HG02759 (cell line): ENCODE measurements around the gene SUMF1.

Source experiments
- ATAC-seq: cut with Tn5 transposase; IDR thresholded peaks from one replicate; pipeline ENCODE4 v1.9.1; 2021; ENCODE audit warnings: mild to moderate bottlenecking, moderate library complexity; ENCODE audit not compliant: unreplicated experiment

The SUMF1 gene

DNA sequence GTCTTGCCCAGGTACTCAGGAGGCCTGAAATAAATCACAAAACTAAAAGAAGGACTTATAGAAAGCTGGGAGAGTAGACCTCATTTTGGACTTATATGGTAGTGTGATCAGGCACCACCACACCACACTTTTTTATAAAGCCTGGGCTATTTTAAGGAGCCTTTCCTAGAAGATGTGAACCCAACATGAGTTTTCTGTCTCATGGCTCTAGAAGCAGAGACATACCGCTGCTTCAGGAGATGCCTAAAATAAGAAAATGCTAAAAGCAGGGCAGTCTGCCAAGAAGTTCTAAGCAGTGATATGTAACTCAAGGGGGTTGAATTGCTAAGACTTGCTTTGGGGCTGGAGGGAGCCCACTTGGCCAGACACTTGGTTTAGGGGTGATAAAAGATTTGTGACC lies 49.6 kb downstream of the SUMF1 start:
- ATAC-seq = no peak

DNA sequence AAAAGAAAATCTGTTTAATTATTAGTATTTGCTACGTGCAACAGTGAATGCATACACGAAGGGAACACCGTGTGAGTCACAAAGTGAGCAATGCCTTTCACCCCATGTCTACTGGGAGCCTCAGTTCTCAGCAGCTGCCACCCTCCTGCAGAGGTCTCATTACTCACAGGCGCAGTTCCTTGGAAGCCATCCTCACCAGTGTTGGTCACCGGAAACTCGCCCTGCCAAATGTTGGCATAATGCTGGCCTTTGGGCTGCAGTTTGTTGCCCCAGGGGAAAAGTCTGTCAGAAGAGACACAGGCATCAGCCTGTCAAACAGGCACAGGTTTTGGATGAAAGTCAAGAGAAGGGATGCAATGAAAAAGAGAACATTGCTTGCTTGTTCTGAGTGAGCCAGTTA lies 50.1 kb downstream of the SUMF1 start:
- ATAC-seq = no peak

DNA sequence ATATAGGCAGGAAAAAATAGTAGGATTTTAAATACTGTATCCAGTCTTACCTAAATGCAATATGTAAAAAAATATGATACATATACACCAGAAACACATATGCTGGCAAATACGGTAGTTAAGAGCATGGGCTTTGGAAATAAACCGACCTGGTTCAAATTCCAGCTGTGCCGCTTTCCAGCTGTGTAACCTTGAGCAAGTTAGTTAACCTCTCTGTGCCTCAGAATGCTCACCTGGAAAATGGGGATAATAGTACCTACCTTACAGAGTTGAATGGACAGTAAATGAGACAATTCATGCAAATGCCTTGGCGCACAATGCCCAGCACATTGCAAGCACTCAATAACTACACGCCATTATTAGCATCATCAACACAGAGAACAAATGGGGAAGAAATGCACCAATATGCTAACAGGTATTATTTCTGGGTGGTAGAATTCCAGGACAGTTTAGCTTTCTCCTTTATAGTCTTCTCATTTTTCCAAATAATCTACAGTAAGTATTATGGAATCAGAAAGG lies 50.6 kb downstream of the SUMF1 start:
- ATAC-seq = no peak

DNA sequence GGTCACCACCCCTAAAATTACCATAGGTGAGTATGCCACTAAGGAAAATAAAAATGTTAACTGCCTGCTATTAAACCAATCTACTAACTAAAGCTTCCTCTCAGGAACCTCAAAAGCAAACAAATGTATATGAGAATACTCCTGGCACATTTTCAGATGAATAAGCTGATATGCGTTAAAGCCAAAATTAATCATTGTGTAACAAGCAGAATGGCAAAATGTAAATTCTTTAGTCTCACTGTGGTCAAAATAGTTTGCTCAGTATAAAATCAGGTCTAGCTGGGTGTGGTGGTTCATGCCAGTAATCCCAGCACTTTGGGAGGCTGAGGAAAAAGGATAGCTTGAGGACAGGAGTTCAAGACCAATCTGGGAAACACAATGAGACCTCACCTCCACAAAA lies 53.6 kb downstream of the SUMF1 start:
- ATAC-seq = no peak

DNA sequence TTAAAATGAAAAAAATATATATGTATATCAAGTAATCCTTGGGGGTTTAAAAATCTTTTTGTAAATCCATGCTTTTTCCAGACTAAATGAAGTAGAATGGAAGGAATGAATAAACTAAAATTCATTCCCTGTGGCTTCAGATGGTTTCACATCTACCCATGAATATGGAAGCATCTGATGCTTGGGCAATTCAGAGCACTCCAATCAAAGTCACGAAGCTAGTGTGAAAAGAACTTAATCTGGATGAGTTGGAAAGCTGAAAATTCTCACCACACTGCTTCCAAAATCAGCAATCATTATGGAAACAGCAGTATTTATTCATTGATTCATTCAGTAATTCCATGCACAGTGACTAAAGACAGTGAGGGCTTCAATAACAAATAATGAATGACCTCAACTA lies 55.2 kb downstream of the SUMF1 start:
- ATAC-seq = no peak

DNA sequence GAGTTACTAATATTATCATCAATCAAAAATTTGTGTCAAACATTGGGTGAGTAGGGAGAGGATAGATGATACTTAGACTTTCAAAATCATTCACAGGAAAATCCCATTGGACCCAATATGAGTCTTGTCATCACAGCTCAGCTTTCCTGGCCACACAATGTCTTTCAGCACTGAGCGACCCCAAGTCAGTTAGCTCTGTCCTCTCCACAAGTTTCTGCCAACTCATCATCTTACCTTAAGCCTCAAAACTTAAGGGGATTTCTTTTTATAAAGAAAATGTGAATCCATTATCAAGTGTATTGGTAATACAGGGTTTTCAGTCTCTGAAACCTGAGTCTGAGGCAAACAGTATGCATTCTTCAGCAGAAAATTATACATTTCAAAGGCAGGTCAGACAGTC lies 55.8 kb downstream of the SUMF1 start:
- ATAC-seq = no peak

DNA sequence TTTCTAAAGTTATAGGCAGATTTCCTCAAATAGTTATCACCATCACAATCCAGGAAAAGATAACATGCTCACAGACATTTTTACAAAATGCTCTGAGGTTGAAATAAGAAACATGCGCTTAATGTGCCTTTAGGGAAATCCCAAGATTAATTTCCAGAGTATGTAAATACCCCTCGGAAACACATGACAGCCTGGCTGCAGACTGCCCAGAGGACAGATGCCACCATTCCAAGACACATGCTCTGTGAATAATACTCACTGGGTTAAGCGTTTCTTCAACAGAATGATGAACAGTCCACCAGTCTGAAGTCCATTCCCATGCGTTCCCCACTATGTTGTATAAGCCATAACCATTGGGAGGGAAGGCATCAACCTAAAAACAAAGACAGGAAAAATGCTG lies 56.5 kb downstream of the SUMF1 start:
- no peak for ATAC-seq

DNA sequence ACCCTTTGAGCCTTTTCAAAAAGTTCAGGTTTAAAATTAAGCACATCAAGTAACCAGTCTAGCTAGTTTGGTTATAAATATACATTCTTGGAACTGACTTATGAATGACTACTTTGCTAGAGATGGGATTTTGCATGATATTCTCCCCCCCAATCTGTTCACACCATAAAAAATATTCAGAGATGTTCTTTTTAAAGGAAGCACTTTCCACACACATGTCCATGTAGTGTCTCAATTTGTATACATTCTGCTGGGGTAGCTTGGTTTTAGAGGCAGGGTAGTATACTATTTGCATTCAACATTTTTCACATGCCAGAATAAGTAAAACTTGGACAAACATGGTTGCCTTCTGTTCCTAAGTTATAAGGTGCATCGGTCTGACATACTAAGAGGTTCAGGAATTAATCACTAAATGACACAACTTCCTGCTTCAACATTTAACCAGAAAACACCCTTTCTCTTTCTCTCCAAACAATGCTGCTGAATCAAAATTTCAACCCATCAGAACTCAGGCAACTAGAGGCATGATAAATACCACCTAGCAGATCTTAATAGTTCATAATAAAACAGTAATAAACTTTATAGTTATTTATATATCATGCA lies 57.0 kb downstream of the SUMF1 start:
- ATAC-seq = no peak

DNA sequence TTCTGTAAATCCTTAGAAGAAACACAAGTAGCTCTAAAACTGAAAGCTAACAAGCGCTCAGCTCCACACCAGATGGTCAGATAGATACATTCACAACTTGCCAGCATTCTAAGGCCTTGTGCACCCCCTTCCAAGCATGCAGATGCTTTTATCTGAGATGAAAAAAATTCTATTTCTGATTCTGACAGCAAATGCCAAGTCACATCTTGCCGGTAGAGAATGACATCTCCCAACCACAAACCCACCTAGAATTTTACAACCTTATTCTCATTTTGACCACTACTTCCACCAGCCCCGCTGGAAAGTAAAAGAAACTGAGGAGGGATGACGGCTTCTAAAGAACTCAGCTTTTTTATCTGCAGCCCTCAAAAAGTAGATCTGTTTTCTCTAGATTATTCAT lies 57.7 kb downstream of the SUMF1 start:
- no peak for ATAC-seq

DNA sequence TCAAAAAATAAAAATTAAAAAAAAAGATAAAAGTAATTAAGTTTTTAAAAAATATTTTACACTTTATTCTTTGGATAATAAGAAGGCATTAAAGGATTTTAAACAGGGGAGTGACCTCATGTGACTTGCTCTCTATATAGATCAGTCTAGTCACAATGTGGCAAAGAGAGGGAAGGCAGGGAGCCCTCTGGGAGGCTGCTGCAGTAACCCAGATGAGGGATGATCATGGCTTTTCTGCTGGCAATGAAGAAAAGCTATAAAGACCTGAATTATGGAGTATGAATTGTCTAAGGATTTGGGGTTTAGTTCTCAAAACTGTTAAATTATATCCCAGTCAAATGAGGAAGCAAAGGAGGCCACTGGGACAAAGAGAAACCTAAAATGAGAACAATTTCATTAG lies 58.1 kb downstream of the SUMF1 start:
- no peak for ATAC-seq

DNA sequence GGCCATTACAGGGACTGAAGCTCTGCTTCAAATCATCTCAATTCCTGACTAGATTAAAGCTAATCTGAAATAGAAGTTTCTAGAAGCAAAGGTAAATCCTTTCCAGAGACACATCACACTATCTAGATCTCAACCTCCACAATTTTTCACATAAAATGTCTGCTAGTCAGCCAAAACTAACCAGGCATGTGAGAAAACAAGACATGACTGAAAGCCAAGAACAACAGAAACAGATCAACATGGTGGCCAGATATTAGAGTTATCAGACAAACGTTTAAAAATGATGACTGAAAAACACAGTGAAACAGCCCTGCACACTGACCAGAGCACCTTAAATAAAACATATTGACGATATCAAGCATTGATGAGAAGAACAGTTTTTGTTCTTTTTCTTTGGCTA lies 59.1 kb downstream of the SUMF1 start:
- ATAC-seq = no peak

DNA sequence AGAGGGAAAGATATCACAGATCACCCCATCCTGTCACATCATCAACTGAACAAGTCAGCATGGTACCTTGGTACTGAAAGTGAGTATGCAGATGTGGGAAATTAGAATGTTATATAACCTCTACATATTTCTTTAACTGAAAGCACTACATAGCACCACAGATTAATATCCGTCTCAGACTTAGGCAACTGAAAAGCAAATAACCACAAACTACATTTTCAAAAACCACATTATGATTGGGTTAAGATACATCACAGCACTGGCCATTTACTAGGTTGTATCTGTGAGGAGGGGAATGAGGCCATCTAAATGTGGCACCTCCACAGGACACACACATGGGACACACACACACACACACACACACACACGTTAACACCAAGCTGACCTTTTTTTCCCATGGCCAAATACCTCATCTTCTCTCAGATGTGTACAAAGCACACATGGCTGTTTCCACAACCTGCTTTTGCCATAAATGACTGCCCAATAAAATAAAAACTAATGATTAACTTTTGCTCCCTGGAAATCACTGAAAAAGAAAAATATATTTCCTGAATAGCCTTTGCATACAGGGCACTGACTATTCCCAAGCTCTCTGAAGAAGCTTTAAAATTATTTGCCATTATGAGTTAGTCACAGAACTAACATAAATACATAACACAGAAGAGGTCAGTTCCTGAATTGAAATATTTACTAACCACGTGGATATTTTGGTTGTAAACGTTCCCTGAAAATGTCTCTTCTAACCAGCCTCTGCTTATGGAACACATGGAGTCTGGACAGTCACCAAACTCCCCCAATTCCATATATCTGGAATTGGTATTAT lies 60.1 kb downstream of the SUMF1 start:
- ATAC-seq = no peak

DNA sequence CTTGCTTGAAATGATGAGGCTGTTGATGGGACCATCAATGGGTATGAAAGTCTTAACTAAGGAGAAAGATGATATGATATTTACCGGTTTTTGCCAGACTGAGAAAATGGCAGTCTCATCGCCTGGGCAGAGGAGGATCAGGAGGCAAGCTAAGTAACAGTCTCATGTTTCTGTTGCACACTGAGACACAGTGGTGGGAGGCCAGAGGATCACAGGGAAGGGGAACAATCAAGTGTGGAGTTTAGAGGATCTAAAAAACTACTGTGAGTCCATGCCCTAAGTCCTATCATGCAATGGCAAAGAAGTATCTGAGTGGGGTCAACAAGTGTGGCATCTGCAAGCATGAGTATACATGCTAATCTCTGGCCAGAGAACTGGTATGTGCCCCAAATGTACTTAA lies 62.2 kb downstream of the SUMF1 start:
- no peak for ATAC-seq

DNA sequence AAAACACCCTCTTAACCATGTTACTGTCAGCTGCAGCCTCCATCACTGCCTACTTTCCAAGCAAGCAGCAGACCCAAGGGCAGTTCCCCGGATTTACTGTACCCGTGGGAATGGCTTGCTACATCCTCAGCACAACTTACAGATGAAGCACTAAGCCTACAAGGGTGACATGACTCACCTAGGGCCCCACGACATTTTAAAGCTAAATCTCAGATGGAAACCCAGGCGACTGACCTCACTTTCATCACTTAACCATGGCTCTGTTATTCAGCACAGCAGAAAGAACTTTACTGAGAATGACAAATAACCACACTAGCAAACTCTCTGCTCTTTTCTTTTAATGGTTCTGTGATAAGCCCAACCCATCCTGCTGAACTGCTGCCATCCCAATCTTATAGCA lies 65.6 kb downstream of the SUMF1 start:
- no peak for ATAC-seq

DNA sequence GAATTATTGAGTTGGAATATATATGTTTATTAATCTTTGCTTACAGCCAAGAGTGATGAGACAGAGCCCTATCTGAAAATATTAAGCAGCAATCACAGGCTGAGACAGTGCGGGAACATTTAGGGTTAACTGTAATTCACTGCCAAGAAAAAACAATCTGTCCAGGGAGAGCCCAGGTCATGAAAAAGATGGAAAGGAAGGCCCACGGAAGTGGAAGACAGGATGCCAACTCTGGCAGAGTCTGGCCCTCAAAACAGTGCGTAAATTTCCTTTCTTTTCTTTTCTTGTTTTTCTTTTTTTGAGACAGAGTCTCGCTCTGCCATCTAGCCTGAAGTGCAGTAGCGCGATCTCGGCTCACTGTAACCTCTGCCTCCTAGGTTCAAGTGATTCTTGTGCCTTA lies 67.6 kb downstream of the SUMF1 start:
- no peak for ATAC-seq

DNA sequence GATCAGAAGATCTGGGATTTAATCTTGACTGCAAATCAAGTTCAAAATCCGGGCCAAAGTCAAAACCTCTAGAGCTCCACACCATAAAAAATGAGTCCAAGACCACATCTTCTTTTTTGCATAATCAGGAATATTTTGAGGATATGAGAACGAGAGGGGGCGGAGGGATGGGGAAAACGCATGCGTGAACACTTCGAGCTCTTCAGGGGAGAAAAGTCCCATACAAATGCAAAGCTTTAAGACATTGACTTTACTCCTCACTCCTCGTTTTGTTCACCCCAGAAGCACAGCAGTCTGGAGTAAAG lies 68.2 kb downstream of the SUMF1 start:
- no peak for ATAC-seq

DNA sequence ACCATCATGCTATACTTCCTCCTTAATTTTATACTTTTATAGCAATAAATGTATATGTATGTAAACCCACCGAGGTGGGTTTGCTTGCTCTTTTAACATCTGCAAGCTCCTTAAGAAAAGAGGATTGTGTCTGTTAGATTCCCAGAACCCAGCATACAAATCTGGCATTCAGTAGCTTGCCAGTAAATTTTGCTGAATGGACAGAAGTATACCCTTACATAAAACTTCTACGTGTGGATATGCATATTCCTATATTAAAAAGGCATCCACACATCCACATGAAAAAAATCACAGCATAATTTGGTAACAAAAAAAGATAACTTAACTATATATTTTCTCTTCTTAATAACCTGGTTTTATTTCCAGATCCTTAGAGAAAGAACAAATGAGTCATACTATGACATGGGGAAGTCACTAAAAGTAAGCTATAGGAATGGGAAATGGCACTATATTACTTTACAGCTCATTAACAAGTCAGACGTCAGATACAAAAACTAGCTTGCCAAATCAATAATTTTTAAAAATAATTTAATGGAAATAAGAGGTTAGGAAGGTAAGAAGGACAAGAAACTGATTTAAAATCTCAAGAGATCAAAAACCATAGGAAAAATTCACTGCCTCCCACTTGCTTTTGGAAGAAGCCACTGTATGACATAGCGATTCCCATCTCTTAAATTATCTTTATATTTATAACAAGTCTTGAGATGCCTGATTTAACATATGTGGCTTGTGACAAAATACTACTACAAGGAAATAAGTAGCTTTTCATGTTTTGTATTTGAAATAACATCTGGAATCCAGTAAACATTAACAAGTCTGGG lies 68.7 kb downstream of the SUMF1 start:
- no peak for ATAC-seq

DNA sequence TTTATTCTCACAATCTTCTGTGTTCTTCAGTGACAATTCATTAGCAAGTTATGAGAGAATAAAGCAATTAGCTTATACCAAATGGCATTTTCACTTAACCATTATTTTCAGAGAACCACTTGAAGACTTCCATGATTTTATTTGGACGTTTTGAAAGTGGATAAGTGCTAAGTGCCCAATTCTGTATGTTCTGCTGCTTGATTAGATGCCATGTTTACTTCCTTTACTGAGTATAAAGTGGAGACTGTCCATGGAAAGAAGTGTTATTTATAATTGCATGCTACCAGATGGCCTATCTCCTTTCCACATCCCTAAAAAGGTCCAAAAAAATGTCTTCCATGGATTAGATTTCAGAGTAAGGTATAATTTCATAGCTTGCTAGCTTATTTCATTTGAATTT lies 69.6 kb downstream of the SUMF1 start:
- no peak for ATAC-seq

DNA sequence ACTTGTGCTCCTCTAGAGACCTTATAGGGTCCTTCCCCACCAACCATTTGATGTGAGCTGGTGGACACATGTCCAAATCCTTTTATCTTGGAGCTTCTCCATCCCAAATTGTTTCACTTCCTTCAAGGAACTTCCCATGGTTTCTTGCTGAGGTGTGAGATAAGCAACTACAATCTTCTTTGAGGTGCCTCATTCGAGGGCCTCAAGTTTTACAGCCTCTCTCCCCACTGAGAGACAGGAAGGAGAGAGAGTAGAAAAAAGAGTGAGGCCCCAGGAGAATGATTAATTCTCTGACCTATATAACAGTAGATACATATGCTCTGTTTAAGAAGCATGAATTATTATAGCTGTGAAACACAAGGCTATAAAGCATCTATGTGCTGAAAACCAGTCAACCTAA lies 70.5 kb downstream of the SUMF1 start:
- ATAC-seq = no peak

DNA sequence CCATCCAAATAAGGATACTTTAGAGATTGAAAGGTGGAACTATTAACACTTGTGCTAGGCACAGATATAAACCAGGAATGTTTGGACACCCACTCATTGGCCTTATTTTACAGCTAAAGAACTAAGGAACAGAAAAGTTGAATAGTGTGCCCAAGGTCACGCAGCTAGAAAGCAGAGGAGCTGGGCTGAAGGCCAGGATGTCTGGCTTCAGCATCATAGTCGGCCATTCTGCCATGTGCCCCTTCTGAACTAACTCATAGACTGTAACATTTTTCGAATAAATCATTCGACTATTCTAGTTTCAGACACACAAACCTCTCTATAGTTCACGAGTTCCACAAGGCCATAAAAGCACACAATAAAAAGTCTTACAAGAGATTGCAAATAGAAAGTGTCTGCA lies 71.1 kb downstream of the SUMF1 start:
- no peak for ATAC-seq

DNA sequence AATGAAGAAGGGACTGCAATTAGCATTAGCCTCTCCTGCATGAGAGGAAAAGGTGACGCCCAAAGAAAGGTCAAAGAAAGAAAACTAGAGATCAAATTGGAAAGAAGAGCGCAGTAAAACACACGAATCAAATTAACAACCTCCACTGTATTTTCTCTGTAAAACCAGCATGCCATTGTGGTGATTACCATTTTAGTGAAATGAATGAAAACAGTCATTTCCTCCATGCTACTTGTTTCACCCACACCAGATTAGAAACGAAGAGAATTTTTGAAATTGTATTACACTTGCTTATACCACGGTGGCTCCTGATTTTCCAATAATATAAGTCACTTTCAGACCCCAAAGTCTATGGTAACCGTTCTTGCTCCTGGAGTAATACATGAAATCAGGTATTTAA lies 71.6 kb downstream of the SUMF1 start:
- ATAC-seq = no peak

DNA sequence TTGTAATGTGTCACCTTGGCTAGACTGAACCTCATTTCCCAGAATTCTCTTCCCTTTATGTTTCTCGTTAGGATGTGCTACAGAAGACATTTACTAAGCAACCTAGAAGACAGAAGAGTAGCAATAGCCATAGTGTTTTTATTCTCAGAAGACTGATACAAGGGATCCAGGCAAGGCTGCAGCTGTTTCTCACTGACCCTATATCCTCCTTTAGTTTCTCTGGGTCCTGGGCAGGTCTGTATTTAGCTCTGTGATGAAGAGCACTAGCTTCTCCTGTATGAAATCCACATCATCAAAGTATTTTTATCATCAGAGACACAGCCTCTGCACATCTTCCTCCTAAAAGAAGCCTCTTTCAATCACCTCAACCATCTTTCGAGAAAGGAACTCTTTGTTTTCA lies 72.5 kb downstream of the SUMF1 start:
- ATAC-seq = no peak
